AG09319 (cell line): Measurements from ENCODE around the gene AXIN2.

Experiments
- DNase-seq: peaks from one replicate; pipeline ENCODE4 v3.0.0-alpha.2; 2010; ENCODE audit warnings: low read depth; ENCODE audit errors: extremely low read depth
- TF ChIP-seq, protein P1 (sequence below): IDR thresholded peaks from 2 replicates; pipeline ENCODE4 v1.5.1; 2011; ENCODE audit warnings: low read depth, mild to moderate bottlenecking, inconsistent platforms, low read length, moderate library complexity

AXIN2 gene

DNA sequence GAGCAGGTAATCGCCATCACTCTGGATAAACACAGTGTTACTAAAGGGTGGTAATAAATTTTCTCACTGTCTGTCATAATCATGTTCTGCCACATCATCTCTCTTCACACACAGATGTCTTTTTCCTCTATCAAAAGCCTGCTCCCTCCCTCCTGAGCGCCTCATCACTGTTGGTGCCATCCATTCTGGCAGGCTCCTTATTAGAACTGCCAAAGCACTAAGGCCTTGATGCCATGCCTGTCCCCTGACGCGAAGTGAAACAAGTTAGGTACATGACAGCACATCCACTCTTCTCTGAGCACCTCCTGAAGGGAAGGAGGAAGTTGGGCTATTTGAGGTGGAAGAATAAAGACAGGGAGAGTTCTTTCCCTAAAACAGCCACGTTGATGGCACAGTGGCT is 38.2 kb upstream of the AXIN2 start:
- TF ChIP-seq, protein P1, sequence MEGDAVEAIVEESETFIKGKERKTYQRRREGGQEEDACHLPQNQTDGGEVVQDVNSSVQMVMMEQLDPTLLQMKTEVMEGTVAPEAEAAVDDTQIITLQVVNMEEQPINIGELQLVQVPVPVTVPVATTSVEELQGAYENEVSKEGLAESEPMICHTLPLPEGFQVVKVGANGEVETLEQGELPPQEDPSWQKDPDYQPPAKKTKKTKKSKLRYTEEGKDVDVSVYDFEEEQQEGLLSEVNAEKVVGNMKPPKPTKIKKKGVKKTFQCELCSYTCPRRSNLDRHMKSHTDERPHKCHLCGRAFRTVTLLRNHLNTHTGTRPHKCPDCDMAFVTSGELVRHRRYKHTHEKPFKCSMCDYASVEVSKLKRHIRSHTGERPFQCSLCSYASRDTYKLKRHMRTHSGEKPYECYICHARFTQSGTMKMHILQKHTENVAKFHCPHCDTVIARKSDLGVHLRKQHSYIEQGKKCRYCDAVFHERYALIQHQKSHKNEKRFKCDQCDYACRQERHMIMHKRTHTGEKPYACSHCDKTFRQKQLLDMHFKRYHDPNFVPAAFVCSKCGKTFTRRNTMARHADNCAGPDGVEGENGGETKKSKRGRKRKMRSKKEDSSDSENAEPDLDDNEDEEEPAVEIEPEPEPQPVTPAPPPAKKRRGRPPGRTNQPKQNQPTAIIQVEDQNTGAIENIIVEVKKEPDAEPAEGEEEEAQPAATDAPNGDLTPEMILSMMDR: no peak
- DNase-seq: no peak

DNA sequence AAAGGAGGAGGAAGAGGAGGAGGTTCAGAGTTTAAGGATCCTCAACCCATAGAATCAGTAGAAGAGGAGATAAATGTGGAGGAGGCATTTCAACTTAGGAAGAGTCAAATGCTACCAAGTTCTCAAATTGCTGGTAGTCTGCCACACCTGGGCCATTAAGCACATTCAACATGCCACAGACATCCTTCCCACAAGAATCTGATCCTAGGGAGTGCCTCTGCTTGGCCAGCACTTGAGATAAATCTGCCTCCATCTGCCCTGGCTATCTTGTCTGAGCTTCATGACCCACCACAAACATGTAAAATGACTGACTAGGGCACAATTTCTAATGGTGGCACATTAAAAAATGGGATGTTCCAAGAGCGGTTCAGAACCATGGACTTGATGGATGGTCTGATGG is 37.3 kb upstream of the AXIN2 start:
- TF ChIP-seq, protein P1: no peak
- no peak for DNase-seq

DNA sequence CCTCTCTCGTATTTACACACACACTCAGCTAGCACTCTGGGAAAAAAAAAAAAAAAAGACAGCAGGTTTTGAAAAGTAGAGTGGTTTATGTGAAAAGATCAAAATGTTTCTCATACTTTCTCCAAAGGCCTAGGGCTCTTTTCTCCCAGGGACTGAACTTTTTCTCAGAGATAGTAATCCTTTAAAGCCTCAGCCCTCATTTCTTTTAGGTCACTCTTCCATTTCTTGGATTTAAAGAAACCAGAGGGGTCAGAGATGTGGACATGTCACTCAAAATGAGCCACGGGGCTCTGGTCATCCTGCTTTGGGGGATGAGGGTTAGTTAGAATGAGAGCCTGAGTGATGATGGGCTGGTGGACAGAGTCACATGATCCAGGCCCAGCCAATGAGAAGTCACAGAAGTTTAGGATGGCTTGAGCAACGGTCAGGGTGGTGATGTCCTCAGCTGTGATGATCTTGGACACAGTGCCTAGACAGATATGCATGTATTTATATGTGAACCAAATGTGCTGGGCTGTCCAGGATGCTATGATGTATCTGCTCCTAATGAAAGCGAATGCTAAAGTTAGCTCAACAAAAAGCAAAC is 33.7 kb upstream of the AXIN2 start:
- no peak for DNase-seq
- TF ChIP-seq, protein P1: no peak

DNA sequence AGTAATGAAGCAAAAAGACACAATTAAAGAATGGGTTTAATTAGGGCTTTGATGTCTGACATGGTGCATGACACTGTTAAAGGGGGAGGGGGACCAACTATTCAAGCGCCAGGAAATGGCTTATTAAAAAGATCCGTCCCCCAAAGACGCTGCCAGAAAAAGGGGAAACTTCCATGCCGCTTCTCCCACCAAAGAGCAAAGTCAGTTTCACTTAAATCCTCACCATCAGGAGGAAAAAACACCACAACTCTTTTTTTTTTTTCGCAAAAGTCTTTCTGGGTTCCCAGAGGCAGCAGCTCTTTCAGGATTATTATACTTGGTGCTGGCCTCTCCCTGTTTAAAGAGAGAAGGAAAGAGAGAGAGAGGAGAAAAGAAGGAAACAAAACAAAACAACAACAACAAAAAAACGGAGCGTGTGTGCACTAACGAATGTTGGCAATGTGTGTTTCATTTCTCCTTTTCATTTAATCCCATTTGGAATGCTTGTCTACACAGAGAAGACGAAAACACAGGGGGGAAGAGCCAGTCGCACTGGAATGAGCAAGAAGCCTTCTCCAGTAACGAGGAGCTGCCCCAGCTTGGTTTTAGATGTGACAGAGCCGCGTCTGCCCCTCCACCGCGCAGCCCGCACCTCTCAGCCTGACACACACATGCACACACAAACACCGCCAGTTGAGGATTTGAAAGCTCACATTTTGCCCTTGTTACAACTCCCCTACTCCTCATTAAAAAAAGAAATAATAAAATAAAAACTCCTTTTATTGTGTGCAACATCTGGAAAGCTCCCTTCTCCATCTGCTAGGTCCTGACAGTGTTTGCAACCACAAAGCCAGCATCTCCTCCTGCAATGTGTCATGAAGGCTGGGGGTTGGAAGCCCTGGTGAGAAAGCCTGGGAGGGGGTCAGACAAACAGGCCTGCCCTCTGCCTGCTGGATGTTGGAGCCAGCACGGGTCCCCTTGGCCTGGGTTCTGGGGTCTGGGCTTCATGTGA is 32.7 kb upstream of the AXIN2 start:
- TF ChIP-seq, protein P1: no peak
- DNase-seq: no peak

DNA sequence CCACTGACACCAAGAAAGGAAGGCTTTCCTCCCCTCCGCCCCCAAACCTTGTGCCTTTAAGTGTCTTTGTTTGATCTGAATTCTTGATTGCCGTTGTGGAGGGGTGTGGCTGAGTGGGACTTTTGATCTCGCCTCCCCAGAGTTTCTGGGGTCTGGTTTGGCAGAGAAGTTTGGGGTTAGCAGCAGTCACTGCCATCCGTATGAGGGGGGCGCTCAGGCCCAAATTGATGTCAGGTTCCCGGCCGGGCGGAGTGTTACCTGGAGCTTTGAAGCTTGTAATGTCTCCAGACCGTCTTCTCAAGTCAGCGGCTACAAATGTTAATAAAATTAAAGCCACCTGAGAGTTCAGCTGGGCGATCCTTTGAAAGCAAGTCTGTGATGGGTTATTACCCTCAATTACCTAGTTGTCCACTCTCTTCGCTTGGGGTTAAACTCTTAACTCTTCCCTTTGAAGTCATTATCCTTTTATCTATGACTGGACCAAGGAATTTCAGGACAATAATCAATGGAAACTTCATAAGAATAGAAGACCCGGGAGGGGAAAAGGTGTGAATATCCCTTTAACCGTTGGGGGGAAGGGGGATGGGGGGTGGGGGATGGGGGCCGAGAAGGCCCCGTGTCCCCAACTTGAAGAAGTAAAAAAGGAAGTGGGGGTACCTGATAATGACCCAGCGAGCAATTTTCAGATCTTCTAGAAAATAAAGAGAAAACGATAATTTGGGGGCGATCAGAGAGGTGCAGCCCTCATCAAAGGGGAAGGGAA is 31.8 kb upstream of the AXIN2 start:
- DNase-seq: no peak
- TF ChIP-seq, protein P1: no peak

DNA sequence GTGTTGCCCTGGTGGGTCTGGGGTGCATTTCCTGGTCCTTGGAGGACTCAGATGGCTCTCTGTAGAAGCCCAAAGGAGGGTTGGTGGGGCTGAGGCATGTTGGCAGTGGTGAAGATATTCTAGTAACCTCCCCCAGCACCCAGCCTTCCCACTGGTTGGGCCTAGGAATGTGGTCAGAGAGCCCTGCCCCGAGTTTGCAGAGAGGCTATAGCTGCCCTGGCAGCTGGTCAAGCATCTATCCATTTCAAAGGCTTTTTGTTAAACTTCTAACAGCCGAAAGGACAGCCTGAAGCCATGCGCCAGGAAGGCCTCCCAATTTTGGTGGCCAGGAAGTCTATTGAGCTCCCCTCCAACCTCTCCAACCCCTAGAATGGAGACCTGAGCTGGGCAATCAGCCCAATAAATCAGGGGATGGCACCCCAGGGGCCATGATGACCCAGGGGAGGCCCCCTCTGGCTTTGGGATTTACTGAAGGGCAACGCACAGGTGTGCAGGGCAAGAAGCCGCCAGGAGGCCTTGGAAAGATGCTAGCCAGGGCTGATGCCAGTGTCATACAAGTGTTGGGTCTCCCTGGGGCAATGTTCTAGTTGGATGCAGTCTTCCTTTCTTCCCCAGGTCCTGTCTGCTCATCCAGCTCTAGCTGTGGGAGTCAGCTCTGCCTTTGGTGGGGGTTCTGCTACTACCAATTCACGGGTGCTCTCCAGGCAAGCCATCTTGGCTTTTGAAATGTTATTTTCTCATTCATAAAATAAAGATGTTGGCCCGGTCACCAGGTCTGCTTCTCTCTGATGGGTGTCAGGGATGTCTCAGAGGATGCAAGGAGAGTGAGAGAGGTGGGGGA is 30.9 kb upstream of the AXIN2 start:
- no peak for DNase-seq
- TF ChIP-seq, protein P1: no peak
